Stimulated activated CD8-positive, alpha-beta memory T cell treated with anti-CD3 and anti-CD28 coated beads, Interleukin-12 subunit alpha, Interleukin-12 subunit beta, amount 100 ng/mL, for 4 hours (primary cell): ENCODE measurements around the gene STON2.
"Not testable (repeated sequence)": the region's sequence is repeated elsewhere in the genome, so short reads cannot be mapped to it uniquely, and the experiment has no call there.

Source experiments
- DNase-seq: peaks from one replicate; pipeline ENCODE4 v3.0.0-alpha.2; 2020; ENCODE audit warnings: low read depth

STON2 gene

GRCh38 chr14:81380009-81380408 lies 20.1 kb downstream of the STON2 start:
- DNase-seq: not testable (repeated sequence)

DNA sequence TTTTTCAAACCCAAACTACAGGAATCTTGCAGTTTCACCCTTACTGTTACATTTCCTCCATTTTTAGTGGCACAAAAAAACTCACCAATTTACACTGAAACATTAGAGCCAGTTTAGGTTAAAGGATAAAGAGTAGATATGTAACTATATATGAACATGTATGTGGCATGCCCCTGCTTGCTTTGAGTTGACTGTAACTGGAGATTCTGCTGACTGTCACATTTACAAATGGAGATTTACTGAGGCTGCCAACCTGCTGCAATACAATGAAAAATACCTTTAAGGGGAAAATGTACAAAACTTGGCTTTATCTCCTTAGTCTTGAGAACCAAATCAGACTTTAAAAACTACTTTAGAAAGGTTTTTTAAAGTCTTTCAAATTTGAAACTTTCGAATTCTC lies 28.3 kb downstream of the STON2 start:
- no peak for DNase-seq

DNA sequence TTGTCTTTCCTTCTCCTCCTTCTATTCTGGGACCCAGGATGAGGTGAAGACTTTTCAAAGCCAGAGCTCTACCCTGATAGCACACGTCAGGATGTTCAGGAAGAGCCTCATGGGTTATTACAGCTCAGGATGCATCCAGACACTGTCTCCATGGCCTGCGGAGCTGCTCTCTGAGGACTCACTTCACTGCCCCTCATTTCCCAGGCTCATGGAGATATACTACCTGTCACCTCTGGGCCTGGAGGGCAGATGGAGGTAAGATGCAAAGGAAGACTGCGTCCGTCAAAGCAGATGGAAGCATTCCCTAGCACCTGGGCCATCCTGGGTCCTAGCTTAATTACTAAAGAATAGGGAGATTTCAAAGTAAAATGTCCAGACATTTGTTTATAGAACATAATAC lies 32.6 kb downstream of the STON2 start:
- no peak for DNase-seq

DNA sequence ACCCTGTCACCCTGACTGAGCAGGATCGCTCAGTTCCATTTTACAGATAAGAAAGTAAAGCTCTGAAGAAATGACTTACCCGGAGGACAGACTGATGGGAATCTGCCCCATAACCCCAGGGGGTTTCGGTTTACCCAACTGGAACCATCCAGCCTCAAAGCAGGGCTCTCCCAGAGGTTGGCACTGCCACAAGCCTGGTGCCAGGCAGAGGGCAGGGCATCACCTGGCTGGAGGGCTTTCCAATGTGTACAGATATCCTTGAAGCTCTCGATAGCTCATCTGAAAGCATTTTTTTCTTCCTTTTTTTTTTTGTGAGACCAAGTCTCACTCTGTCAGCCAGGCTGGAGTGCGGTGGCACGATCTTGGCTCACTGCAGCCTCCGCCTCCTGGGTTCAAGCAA lies 33.2 kb downstream of the STON2 start:
- DNase-seq: no peak

GRCh38 chr14:81366214-81366613 lies 33.9 kb downstream of the STON2 start:
- DNase-seq: no peak

- DNase-seq: no peak
These were observed 36.3 kb downstream of the STON2 start for GRCh38 chr14:81363746-81364378.

DNA sequence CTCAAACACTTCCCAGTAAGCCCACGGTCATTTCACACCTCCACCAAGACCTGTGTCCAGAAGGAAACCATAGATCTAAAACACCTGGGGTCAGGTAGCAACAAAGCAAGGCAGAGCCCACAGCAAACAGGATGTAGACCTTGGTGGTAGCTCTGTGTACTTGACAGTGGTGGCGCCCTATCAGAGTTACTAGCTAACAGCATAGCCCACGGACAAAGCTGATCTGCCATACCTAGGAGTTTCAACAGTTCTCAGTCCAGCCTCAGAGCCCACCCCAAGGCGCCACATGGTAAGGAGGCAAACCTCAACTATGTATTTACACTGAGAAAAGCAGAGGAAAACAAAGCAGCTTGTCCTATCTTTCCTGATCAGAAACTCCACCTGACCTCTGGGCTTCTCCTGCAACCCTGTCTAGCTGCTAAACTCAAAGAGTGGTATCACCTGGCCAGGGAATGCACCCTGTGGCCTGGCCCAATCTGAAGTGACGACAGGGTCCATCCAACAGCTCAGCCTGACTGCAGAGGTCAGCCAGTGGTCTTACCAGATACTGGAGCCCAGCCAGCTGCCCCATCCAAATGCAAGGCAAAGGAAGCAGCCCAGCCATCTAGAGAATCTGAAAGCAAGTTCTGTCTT lies 46.3 kb downstream of the STON2 start:
- no peak for DNase-seq

GRCh38 chr14:81352413-81352812 lies 47.7 kb downstream of the STON2 start:
- no peak for DNase-seq

- no peak for DNase-seq
These were observed 48.9 kb downstream of the STON2 start for GRCh38 chr14:81351205-81351604.

GRCh38 chr14:81350344-81351130 lies 49.6 kb downstream of the STON2 start:
- DNase-seq: no peak

DNA sequence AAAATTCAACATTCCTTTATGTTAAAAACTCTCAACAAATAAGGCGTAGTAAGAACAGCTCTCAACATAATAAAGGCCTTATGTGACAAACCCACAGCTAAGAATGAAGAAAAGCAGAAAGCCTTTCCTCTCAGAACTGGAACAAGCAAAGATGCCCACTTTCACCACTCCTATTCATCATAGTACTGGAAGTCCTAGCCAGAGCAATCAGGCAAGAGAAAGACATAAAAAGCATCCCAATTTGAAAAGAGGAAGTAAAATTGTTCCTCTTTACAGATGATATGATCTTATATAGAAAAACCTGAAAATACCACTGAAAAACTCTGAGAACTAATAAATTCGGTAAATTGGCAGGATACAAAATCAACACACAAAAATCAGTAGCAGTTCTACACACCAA lies 52.1 kb downstream of the STON2 start:
- no peak for DNase-seq

- no peak for DNase-seq
These were observed 54.3 kb downstream of the STON2 start for GRCh38 chr14:81345781-81346180.

GRCh38 chr14:81344481-81345160 lies 55.5 kb downstream of the STON2 start:
- DNase-seq: no peak

DNA sequence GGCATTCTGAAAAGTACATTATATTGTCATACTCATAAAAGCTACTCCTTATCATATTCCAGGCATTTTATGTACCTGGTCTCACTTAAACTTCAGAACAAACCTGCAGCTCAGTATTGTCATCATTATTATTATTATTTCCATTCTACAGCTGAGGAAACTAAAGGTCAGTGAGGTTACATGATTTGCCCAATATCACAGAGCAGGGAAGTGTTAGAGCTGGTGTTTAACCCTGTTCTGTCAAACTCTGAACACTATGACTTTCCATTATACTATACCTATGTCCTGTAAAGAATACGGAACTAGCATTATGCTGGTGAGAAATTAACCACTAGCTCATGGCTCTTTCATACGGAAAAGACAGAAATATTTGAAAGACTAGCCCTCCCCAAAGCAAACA lies 56.4 kb downstream of the STON2 start:
- DNase-seq: no peak

DNA sequence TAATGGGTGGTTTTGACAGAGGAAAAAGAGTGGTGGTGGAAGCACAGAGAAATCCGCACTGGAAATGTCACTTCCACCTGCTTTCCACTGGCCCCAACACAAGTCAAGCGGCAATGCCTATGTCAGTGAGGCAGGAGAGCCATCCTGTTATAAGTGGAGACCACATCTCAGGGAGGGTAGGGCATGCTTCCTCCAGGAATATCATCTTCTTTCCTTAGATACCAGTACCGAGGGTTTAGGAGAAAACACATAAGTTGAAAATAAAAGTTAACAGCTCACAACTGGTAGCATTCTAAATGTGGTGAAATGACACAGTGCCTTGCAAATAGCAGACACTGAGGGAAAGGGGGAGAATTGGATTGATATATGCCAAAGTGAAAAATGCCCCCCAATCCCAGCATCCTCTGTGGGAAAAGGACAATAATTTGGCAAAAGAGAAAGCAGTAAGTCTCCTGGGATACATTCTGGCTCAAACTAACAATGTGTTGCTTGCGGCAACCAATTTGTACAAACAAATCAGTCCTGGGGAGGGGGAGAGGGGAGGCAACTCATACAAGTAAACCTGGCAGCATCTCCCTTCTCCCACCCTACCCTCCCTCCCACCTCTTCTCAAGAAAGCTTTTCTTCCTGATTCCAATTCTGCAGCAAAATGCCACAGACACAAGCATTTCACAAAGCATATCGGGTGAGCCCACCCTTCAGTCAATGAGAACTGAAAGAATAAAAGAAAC lies 57.1 kb downstream of the STON2 start:
- no peak for DNase-seq

- no peak for DNase-seq
These were observed 58.3 kb downstream of the STON2 start for GRCh38 chr14:81341781-81342180.

DNA sequence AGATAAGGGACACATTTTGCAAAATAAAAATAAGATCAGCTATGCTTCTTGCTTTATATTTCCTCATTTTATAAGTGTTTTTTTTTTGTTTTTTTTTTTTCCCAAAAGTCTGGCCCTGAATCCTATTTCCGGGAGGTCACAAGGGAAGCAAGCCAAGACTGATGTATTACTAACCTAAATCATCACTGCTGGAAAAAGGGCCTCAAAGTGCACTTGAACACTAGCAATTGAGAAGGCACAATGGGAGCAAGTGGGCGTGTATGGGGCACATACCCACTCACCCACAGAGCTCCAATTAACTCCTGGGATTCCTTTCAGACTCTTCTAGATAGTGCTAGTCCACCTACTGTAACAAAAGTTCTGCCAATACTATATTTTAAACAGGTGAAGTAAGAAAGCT lies 58.8 kb downstream of the STON2 start:
- no peak for DNase-seq

DNA sequence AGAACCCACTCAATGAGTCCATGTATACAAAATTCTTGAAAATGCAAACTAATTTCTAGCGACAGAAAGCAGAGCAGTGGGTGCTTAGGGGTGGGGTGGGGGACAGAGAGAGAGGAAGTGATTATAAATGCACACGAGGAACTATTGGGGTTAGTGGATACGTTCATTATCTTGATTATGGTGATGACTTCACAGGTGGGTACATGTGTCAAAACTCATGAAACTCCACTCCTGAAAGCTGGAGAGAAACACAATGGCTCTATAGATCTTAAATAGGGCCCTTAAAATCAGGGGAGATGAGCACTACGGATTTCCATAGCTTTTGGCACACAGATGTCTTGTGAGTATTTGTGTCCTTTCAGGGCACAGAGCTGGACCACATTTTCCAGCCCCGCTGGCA lies 59.9 kb downstream of the STON2 start:
- no peak for DNase-seq

DNA sequence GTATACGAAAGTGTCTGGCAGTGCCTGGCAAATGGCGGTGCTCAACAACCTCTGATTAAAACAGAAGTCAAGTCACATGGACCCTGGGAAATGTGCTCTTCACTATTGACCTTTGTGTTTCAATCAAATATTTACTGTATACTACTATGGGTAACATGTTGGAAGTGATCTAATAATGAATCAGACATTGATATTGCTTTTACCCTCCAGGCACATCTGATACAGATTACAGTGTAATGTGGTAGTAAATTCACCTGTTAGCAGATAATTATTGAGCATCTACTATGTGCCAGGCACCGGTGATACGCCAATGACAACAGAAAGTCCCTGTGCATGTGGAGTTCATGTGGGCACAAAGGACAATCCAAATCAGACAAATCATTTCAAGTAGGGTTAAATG lies 63.1 kb downstream of the STON2 start:
- no peak for DNase-seq

- no peak for DNase-seq
These were observed 64.1 kb downstream of the STON2 start for GRCh38 chr14:81336009-81336408.

GRCh38 chr14:81332725-81333124 lies 67.4 kb downstream of the STON2 start:
- no peak for DNase-seq
